Superior temporal gyrus (tissue), 1 donor: ENCODE results near the gene CRMP1.

Source experiments
- DNase-seq: peaks from one replicate; pipeline ENCODE4 v3.0.0-alpha.2; 2016; ENCODE audit errors: extremely low spot score

The CRMP1 gene

GRCh38 chr4:5893004-5893580 is at the start of gene CRMP1:
Gene CRMP1, minus strand, starts transcription at chr4:5893086. Its CDS starts 117 bp downstream, at chr4:5892969.
- no peak for DNase-seq

- DNase-seq = no peak
Measured at GRCh38 chr4:5941601-5942000, 48.7 kb upstream of the CRMP1 start.

DNA sequence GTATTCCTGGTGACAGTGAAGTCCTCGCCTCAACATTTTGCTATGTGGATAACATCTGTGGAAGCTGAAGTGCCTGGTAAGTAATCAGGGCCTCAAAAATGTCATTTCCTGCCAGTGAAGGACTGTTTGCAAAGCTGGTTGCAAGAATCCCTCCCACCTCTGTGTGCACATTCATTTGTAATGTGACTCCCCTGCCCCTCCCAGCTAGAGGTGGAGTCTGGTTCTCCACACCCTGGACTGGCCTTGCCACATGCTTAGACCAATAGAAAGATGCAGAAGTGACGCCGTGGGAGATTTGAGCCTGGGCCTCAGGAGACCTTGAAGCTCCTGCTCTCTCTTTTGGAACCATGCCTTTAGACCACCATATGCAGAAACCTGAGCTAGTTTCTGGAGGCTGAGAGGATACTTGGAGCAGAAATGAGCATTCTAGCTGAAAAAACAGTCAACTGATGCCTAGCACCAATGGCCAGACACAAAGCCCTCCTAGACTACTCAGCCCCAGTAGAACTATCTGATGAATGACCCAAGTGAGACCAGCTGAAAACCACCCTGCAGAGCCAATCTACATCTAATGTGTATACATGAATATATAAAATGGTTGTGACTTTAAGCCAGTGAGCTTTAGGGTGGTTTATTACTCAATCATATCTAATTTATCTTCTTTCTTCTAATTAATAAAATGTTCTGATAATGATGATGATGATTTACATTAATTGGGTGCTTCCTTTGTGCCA is 47.8 kb upstream of the CRMP1 start:
- DNase-seq = no peak

- DNase-seq = no peak
Measured at GRCh38 chr4:5933996-5934831, 41.3 kb upstream of the CRMP1 start.

- peak; percentile 17 for DNase-seq
Measured at GRCh38 chr4:5933116-5933515, 40.2 kb upstream of the CRMP1 start.

GRCh38 chr4:5932035-5932568 is 39.2 kb upstream of the CRMP1 start:
- DNase-seq = no peak

DNA sequence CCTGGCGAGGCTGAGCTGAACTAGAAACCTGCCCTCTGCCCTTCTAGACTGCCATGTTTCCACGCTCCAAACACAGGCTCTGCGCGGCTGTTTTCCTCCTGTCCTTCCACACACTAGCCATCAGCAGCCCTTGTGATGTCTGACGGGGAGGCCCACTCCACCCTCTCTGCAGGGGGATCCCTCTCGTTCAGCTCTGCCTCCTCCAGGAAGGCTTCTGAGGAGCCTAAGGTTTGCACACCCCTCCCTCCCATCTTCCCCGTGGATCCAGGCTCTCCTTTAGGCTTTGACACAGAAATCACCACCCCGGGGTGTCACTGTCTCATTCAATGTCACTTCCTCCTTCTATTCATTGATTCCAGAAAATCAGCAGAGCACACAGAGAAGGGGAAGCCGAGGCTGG is 38.6 kb upstream of the CRMP1 start:
- no peak for DNase-seq

DNA sequence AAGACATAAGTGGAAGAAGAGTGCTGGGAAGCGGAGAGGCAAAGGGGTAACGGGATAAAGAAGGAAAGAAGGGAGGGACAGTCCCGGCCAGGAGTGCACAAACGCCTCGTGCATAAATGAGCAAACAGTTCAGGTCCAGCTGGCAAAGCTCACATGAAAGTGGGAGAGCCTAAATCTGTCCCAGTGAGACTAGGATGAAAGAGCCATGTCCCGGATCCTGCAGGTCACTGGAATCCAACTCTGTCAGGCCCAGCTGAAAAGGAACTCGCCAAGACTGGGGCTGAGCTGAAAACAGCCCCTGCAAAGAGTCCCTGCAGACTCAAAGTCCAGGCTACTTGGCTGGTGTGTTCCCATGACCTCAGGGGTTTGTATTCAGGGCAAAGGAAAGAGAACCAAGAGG is 38.0 kb upstream of the CRMP1 start:
- DNase-seq = no peak

DNA sequence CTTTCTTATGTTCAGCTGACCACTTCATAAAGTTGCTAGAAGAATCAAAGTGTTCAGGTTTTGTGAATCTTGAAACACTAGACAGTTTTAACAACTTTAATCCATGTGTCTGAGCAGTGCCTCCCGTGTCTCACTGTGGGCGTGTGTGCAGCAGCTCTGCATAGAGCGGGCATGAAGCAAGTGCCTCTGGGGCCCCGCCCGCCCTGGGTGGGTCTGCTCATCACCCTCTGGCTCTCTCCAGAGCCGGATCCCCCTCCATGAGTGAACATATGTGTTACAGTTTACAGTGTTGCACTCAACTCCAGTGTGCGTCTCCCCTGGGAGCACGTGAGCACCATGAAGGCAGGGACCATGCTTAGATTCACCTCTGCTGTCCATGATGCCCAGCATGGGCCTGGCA is 37.6 kb upstream of the CRMP1 start:
- DNase-seq = no peak

- no peak for DNase-seq
Measured at GRCh38 chr4:5928844-5929420, 36.0 kb upstream of the CRMP1 start.

- no peak for DNase-seq
Measured at GRCh38 chr4:5928274-5928673, 35.4 kb upstream of the CRMP1 start.

DNA sequence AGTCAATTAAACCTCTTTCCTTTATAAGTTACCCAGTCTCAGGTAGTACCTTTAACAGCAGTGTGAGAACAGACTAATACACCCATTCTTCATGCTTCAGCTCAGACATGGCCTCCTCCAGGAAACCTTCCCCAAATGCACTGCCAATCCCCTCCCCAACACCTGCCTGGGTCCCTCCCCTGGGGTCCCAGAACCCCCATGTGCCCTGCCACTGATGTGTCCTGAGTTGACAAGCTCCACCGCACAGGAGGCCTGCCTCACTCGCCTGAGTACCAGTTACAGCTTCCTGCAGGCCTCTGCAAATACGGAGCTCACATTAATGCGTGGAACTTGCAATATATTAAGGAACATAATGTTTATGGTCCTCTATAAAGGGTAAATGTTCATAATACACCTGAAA is 34.9 kb upstream of the CRMP1 start:
- DNase-seq = no peak

- no peak for DNase-seq
Measured at GRCh38 chr4:5927116-5927515, 34.2 kb upstream of the CRMP1 start.

- DNase-seq = no peak
Measured at GRCh38 chr4:5926598-5926997, 33.7 kb upstream of the CRMP1 start.

- DNase-seq = no peak
Measured at GRCh38 chr4:5925419-5926200, 32.7 kb upstream of the CRMP1 start.

GRCh38 chr4:5924461-5925125 is 31.7 kb upstream of the CRMP1 start:
- no peak for DNase-seq

DNA sequence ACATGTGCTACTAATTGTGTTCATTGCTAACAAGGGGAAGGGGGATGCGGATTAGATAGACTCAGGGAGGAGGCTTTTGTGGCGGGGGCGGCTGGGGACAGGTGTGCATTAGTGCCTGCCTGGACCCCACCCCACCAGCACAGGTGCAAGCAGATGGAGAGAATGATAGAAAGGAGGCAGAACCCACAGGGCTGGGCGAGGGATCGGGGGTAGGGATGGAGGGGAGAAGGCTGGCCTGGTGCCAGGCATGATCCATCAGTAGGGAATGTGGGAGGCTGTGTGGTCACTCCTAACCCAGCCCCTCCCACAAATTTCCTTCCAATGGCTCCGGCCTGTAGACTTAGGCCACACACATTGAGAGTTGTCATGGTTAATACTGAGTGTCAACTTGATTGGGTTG is 30.5 kb upstream of the CRMP1 start:
- DNase-seq = no peak

DNA sequence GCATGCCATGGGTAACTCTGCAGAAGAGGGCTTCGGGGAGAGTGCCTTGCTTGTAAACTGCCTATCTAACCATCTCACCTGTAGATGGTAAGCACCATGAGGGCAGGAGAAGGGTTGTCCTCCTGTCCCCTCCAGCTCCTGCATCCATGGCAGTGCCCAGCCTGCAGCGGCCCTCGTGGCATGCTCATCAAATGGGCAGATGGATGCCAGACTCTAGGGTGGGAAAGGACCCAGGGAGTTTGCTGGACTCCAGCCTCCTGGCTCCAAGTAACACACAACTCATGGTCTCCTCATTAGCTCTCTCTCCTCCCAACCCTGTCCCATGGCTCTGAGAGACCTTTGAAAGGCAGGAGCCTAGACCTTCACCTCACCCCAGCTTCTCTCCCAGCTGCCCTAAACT is 29.7 kb upstream of the CRMP1 start:
- DNase-seq = no peak

- no peak for DNase-seq
Measured at GRCh38 chr4:5921981-5922380, 29.1 kb upstream of the CRMP1 start.

- peak; percentile 27 for DNase-seq
Measured at GRCh38 chr4:5921101-5921980, 28.5 kb upstream of the CRMP1 start.
